Activated T-cell treated with anti-CD3 and anti-CD28 coated beads, Interleukin-2, amount 50 U/mL, for 72 hours (primary cell): Measurements from ENCODE around the gene PRPF18. TPM values are rescaled to one million over a fixed set of nuclear protein-coding genes. Genes with fewer than 3 reads are reported as not detected.

Experiments used
- ATAC-seq, 2 donors: fragments of 150-1000 bp; cut with Tn5 transposase; replicated peaks in 1 of 2; 2 replicates each; pipeline ENCODE4 v1.10.0; 2021; ENCODE audit warnings: moderate library complexity in 2 of 2, mild to moderate bottlenecking in 1 of 2
- DNase-seq, 2 donors: peaks; one replicate each; pipeline ENCODE4 v3.0.0; 2021 to 2022; ENCODE audit warnings: mixed read lengths in 1 of 2
- H3K27ac Mint-ChIP-seq: one replicate; pipeline ENCODE4 v1.8.0; 2022; ENCODE audit warnings: mild to moderate bottlenecking, moderate library complexity, mixed read lengths
- H3K27me3 Mint-ChIP-seq: one replicate; pipeline ENCODE4 v1.8.0; 2022; ENCODE audit warnings: low read depth, mixed read lengths
- H3K36me3 Mint-ChIP-seq, 2 donors: one replicate each; pipeline ENCODE4 v1.8.0; 2022; ENCODE audit warnings: mixed read lengths in 2 of 2, mild to moderate bottlenecking in 1 of 2; ENCODE audit not compliant: insufficient read depth in 2 of 2
- H3K4me1 Mint-ChIP-seq: one replicate; pipeline ENCODE4 v1.8.0; 2022; ENCODE audit warnings: low read depth, mixed read lengths
- H3K4me3 Mint-ChIP-seq, 2 donors: one replicate each; pipeline ENCODE4 v1.8.0; 2022; ENCODE audit warnings: mild to moderate bottlenecking in 2 of 2, mixed read lengths in 2 of 2, moderate library complexity in 2 of 2
- H3K9me3 Mint-ChIP-seq, 2 donors: one replicate each; pipeline ENCODE4 v1.8.0; 2022; ENCODE audit warnings: mixed read lengths in 2 of 2
- total RNA-seq, 2 donors: library from RNA; stranded (reverse); gene quantifications; one replicate each; pipeline ENCODE4 v1.2.3, GENCODE V29; 2022

Gene PRPF18
- total RNA-seq, 2 donors from 2014 or later: 20.6 to 24.7 TPM

- Mint-ChIP-seq H3K9me3 (no peaks in the 10 kb centered on the region), H3K27me3 (no peaks in the 10 kb centered on the region), H3K4me1 (no peaks in the 10 kb centered on the region), H3K4me3 (no peak overlapping the region), H3K27ac (no peak overlapping the region), H3K36me3 (no peaks in the 10 kb centered on the region)
- no peak for ATAC-seq
- DNase-seq: no peak
These were observed 83.5 kb downstream of the PRPF18 start for GRCh38 chr10:13670311-13670710.

- Mint-ChIP-seq H3K9me3 (no peaks in the 10 kb centered on the region), H3K4me1 (no peaks in the 10 kb centered on the region), H3K36me3 (no peaks in the 10 kb centered on the region), H3K27ac (no peak overlapping the region), H3K27me3 (no peaks in the 10 kb centered on the region), H3K4me3 (no peak overlapping the region)
- no peak for ATAC-seq
- DNase-seq: no peak
These were observed 85.1 kb downstream of the PRPF18 start for GRCh38 chr10:13671904-13672303.

GRCh38 chr10:13672548-13672947 lies 85.8 kb downstream of the PRPF18 start:
- Mint-ChIP-seq H3K27ac (no peak overlapping the region), H3K36me3 (no peaks in the 10 kb centered on the region), H3K27me3 (no peaks in the 10 kb centered on the region), H3K9me3 (no peaks in the 10 kb centered on the region), H3K4me1 (no peaks in the 10 kb centered on the region), H3K4me3 (no peak overlapping the region)
- ATAC-seq: no peak
- no peak for DNase-seq

- no peak overlapping the region for H3K4me3 Mint-ChIP-seq
These were observed 86.4 kb downstream of the PRPF18 start for GRCh38 chr10:13673156-13673555.

GRCh38 chr10:13674645-13675588 lies 88.2 kb downstream of the PRPF18 start:
- no peak overlapping the region for H3K27ac Mint-ChIP-seq
- no peaks in the 10 kb centered on the region for H3K4me1 Mint-ChIP-seq
- H3K36me3 Mint-ChIP-seq: no peaks in the 10 kb centered on the region
- DNase-seq: no peak
- no peaks in the 10 kb centered on the region for H3K9me3 Mint-ChIP-seq
- no peaks in the 10 kb centered on the region for H3K27me3 Mint-ChIP-seq
- ATAC-seq: no peak
- H3K4me3 Mint-ChIP-seq: no peak overlapping the region

More at GRCh38 chr10:13673156-13673555, 86.4 kb downstream of the PRPF18 start:
- Mint-ChIP-seq H3K4me1 (no peaks in the 10 kb centered on the region), H3K36me3 (no peaks in the 10 kb centered on the region), H3K27ac (no peak overlapping the region), H3K9me3 (no peaks in the 10 kb centered on the region), H3K27me3 (no peaks in the 10 kb centered on the region)
- DNase-seq: no peak
- ATAC-seq: no peak

GRCh38 chr10:13678101-13678843 lies 91.5 kb downstream of the PRPF18 start:
- ATAC-seq (no peak), DNase-seq (no peak)
- Mint-ChIP-seq H3K36me3 (no peaks in the 10 kb centered on the region), H3K27ac (no peak overlapping the region), H3K9me3 (no peaks in the 10 kb centered on the region), H3K4me3 (no peak overlapping the region), H3K27me3 (no peaks in the 10 kb centered on the region), H3K4me1 (no peaks in the 10 kb centered on the region)

Other genes with a start within 250 kb of the PRPF18 start
- 10 to 100 TPM; 44.7 to 48.8 TPM for gene SEPHS1, start 238.7 kb upstream of the PRPF18 start, total RNA-seq
- gene BEND7, start 58.0 kb upstream of the PRPF18 start, total RNA-seq: under 1 TPM in 1 of 2 donors, not detected in 1; 0.99 TPM